Panc1 (cell line): ENCODE measurements around the gene MYRIP.

ENCODE experiments used
- POLR2AphosphoS5 ChIP-seq: IDR thresholded peaks from 2 replicates; pipeline ENCODE4 v1.6.1; 2012; ENCODE audit warnings: mild to moderate bottlenecking, low read depth, low read length, moderate library complexity
- TF ChIP-seq, protein P1 (sequence below): fragments of 450-650 bp; IDR thresholded peaks from 2 replicates; pipeline ENCODE4 v1.5.1; 2017; ENCODE audit warnings: mild to moderate bottlenecking
- TF ChIP-seq, protein P2 (sequence below), 2 experiments: IDR thresholded peaks; 2 replicates each; pipeline ENCODE4 v1.6.1; 2011 to 2012; ENCODE audit warnings: low read depth in 2 of 2, control low read depth in 1 of 2, low read length in 1 of 2, mild to moderate bottlenecking in 1 of 2, moderate library complexity in 1 of 2; ENCODE audit not compliant: insufficient read depth in 1 of 2

DNA sequence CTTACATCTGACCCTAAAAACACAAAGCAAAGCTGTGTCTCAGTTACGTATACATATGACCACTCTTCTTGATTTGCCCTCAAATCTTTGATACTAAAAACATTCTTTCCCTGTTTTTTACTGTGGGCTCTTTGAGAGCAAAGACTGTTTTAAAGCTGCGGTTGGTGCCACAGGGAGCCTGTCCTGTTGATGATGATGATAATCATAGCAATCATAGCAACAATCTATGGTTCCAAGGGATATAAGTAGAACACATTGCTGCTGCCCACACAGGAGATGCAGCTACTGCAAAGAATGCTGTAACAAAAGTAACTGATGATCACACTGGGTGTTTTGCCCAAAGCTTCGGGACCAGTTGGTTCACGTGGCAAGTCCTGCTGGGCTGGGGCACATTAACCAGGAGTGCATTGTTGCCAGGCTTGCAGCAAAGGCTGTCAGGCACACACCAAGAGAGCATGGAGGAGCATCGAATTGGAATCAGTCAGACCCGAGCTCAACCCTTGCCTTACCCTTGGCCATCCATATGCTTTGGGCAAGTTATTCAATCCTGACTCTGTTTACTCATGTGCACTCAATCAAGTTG, 368.7 kb downstream of the MYRIP start:
- TF ChIP-seq, protein P1, sequence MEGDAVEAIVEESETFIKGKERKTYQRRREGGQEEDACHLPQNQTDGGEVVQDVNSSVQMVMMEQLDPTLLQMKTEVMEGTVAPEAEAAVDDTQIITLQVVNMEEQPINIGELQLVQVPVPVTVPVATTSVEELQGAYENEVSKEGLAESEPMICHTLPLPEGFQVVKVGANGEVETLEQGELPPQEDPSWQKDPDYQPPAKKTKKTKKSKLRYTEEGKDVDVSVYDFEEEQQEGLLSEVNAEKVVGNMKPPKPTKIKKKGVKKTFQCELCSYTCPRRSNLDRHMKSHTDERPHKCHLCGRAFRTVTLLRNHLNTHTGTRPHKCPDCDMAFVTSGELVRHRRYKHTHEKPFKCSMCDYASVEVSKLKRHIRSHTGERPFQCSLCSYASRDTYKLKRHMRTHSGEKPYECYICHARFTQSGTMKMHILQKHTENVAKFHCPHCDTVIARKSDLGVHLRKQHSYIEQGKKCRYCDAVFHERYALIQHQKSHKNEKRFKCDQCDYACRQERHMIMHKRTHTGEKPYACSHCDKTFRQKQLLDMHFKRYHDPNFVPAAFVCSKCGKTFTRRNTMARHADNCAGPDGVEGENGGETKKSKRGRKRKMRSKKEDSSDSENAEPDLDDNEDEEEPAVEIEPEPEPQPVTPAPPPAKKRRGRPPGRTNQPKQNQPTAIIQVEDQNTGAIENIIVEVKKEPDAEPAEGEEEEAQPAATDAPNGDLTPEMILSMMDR: no peak
- TF ChIP-seq, protein P2, sequence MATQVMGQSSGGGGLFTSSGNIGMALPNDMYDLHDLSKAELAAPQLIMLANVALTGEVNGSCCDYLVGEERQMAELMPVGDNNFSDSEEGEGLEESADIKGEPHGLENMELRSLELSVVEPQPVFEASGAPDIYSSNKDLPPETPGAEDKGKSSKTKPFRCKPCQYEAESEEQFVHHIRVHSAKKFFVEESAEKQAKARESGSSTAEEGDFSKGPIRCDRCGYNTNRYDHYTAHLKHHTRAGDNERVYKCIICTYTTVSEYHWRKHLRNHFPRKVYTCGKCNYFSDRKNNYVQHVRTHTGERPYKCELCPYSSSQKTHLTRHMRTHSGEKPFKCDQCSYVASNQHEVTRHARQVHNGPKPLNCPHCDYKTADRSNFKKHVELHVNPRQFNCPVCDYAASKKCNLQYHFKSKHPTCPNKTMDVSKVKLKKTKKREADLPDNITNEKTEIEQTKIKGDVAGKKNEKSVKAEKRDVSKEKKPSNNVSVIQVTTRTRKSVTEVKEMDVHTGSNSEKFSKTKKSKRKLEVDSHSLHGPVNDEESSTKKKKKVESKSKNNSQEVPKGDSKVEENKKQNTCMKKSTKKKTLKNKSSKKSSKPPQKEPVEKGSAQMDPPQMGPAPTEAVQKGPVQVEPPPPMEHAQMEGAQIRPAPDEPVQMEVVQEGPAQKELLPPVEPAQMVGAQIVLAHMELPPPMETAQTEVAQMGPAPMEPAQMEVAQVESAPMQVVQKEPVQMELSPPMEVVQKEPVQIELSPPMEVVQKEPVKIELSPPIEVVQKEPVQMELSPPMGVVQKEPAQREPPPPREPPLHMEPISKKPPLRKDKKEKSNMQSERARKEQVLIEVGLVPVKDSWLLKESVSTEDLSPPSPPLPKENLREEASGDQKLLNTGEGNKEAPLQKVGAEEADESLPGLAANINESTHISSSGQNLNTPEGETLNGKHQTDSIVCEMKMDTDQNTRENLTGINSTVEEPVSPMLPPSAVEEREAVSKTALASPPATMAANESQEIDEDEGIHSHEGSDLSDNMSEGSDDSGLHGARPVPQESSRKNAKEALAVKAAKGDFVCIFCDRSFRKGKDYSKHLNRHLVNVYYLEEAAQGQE (IDR thresholded peaks at IDR 0.05; ENCODE audit: insufficient read depth in 1 of 2, low read depth in 2 of 2, low read length in 1 of 2): no peak
- no peak for TF ChIP-seq POLR2AphosphoS5
